Measurements from ENCODE around the gene GRK5. TPM values are rescaled to one million over a fixed set of nuclear protein-coding genes. Genes with fewer than 3 reads are reported as not detected.

GRK5 gene
- total RNA-seq, 4 donors from 2014 or later = 10.0 to 61.9 (median 18.1) TPM

- Histone ChIP-seq H3K4me1 (peaks cover 0 to 29% (median 8%) of the 10 kb centered on the region in 4 donors), H3K9me3 (no peaks in the 10 kb centered on the region), H3K4me3 (peak overlapping the region; percentile 85 to 95 (median 90)), H3K27ac (peak overlapping the region; percentile 75 to 100 (median 98)), H3K27me3 (no peaks in the 10 kb centered on the region), H3K36me3 (no peaks in the 10 kb centered on the region)
- DNase-seq = peak in 2 of 3 donors; percentile 56 to 72
- TF ChIP-seq CTCF (IDR thresholded peaks at IDR 0.05) = no peak
- TF ChIP-seq POLR2A (IDR thresholded peaks at IDR 0.05) = no peak
Measured at GRCh38 chr10:119207713-119208552, 562 bp downstream of the GRK5 start.

- H3K9me3 ChIP-seq = no peaks in the 10 kb centered on the region
- no peak for DNase-seq
- H3K27ac ChIP-seq = peak overlapping the region; percentile 75 to 100 (median 98)
- H3K36me3 ChIP-seq = no peaks in the 10 kb centered on the region
- no peaks in the 10 kb centered on the region for H3K27me3 ChIP-seq
- peaks cover 0 to 33% (median 8%) of the 10 kb centered on the region in 4 donors for H3K4me1 ChIP-seq
- TF ChIP-seq CTCF (IDR thresholded peaks at IDR 0.05) = no peak
- TF ChIP-seq POLR2A (IDR thresholded peaks at IDR 0.05) = no peak
- peak overlapping the region; percentile 85 to 95 (median 90) for H3K4me3 ChIP-seq
Measured at GRCh38 chr10:119208553-119208940, 1.2 kb downstream of the GRK5 start.

GRCh38 chr10:119209035-119209735, 1.8 kb downstream of the GRK5 start:
- Histone ChIP-seq H3K4me3 (peak overlapping the region; percentile 85 to 95 (median 90)), H3K27me3 (no peaks in the 10 kb centered on the region), H3K4me1 (peaks cover 0 to 33% (median 8%) of the 10 kb centered on the region in 4 donors), H3K27ac (peak overlapping the region; percentile 75 to 100 (median 98)), H3K36me3 (no peaks in the 10 kb centered on the region), H3K9me3 (no peaks in the 10 kb centered on the region)
- DNase-seq = peak; percentile 56 to 83 (median 78)
- TF ChIP-seq CTCF (IDR thresholded peaks at IDR 0.05) (peak; percentile 63 to 86 (median 72)), POLR2A (IDR thresholded peaks at IDR 0.05) (no peak)

GRCh38 chr10:119209736-119210355, 2.5 kb downstream of the GRK5 start:
- Histone ChIP-seq H3K4me1 (peaks cover 0 to 33% (median 8%) of the 10 kb centered on the region in 4 donors), H3K36me3 (no peaks in the 10 kb centered on the region), H3K4me3 (peak overlapping the region in 3 of 4 donors; percentile 85 to 95 (median 93)), H3K27me3 (no peaks in the 10 kb centered on the region), H3K27ac (peak overlapping the region; percentile 75 to 100 (median 98)), H3K9me3 (no peaks in the 10 kb centered on the region)
- DNase-seq = no peak
- TF ChIP-seq CTCF (IDR thresholded peaks at IDR 0.05) = no peak
- TF ChIP-seq POLR2A (IDR thresholded peaks at IDR 0.05) = no peak

GRCh38 chr10:119210633-119211032, 3.3 kb downstream of the GRK5 start:
- TF ChIP-seq CTCF (IDR thresholded peaks at IDR 0.05) (no peak), POLR2A (IDR thresholded peaks at IDR 0.05) (no peak)
- Histone ChIP-seq H3K27ac (peak overlapping the region in 3 of 4 donors; percentile 23 to 99 (median 75)), H3K27me3 (no peaks in the 10 kb centered on the region), H3K4me3 (no peak overlapping the region), H3K36me3 (no peaks in the 10 kb centered on the region), H3K9me3 (no peaks in the 10 kb centered on the region), H3K4me1 (peaks cover 0 to 33% (median 7%) of the 10 kb centered on the region in 4 donors)
- no peak for DNase-seq

All from Peyer's patch (tissue), 4 donors.